Measurements from ENCODE around the gene BTG2.

GRCh38 chr1:203325026-203325417 is 19.7 kb downstream of the BTG2 start:
- TF ChIP-seq CTCF (conservative IDR thresholded peaks at IDR 0.05 in 1 of 2, IDR thresholded peaks at IDR 0.05 in 1 of 2; ENCODE audit: low read depth in 1 of 2, low read length in 2 of 2) (no peak), EZH2 (IDR thresholded peaks at IDR 0.05; ENCODE audit: low read length, missing control alignments) (no peak)
